ENCODE results near the gene RNASEH2C. TPM values are rescaled to one million over a fixed set of nuclear protein-coding genes. Genes with fewer than 3 reads are reported as not detected.
A peak's percentile ranks its signal among the peaks of the same experiment; 100 is the strongest.

RNASEH2C gene
- total and polyA plus RNA-seq, 2 of the 13 experiments (the other 11 are each of a cell fraction or from before 2014, with no cell fraction given), result 27.4 to 50.9 TPM

DNA sequence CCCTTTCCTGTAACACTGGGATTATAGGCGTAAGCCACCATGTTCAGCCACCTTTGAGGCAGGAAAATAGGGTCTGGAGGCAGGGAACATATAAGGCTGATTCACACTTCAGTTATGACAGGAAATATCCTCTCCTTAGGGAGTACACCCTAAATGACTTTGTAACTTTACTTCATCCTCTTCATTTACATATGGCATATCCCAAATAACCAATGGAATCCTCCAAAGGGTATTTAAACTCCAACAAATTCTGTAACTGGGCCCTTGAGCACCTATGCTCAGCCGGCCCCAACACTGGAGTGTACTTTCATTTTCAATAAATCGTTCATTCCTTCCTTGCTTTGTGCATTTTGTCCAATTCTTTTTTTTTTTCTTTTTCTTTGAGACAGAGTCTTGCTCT, 10.2 kb downstream of the RNASEH2C start:
- CTCF ChIA-PET (ENCODE audit: low intra/inter-chr PET ratio, low total read pairs), result interaction anchor here (1.2 to 2.9 kb wide), 2 partner anchors 108 to 150 kb away, joined by 3 to 40 read pairs; partner anchors contain the start of gene MUS81
- Histone ChIP-seq H3K4me3 (replicated peaks in 1 of 3; ENCODE audit: insufficient read depth in 1 of 3, low read depth in 2 of 3, low read length in 3 of 3) (no peak overlapping the region), H3K36me3 (replicated peaks in 1 of 2; ENCODE audit: control insufficient read depth in 1 of 2, insufficient read depth in 2 of 2, low read length in 2 of 2) (peaks cover 10 to 23% of the 10 kb centered on the region in 2 experiments), H3K9ac (ENCODE audit: insufficient read depth, low read depth, low read length) (no peak overlapping the region), H3K27me3 (ENCODE audit: control insufficient read depth in 1 of 2, insufficient read depth in 2 of 2, low read length in 2 of 2) (no peaks in the 10 kb centered on the region; a peak in 1 of 5 replicates), H4K20me1 (ENCODE audit: insufficient read depth, low read length) (no peaks in the 10 kb centered on the region), H2AFZ (ENCODE audit: low read length) (no peak overlapping the region), H3K27ac (ENCODE audit: extremely low read length, insufficient read depth, low read length) (no peak overlapping the region), H3K4me2 (ENCODE audit: low read depth, low read length) (peak overlapping the region; percentile 25; the same call in 1 of the 2 replicates), H3K4me1 (ENCODE audit: insufficient read depth, low read length) (peaks cover 27% of the 10 kb centered on the region), H3K9me3 (ENCODE audit: low read length) (no peaks in the 10 kb centered on the region), H3K79me2 (ENCODE audit: insufficient read depth, low read length) (peaks cover 5% of the 10 kb centered on the region)
- DNase-seq (ENCODE audit: low spot score) (no peak), ATAC-seq (no peak), FAIRE-seq (no peak)
- POLR2A ChIA-PET, result interaction anchor here (1.5 to 2.7 kb wide), 3 partner anchors 10 to 113 kb away, joined by 3 to 56 read pairs (median 4); partner anchors contain the start of genes RELA and RNASEH2C
- 34% methylated on average over 3 of the region's 3 CpGs for WGBS (ENCODE audit: low lambda C conversion rate)
- TF ChIP-seq RFX5 (IDR thresholded peaks at IDR 0.05; ENCODE audit: low read depth, low read length) (no peak), ZNF30 (CRISPR knock-in tag; IDR thresholded peaks at IDR 0.05) (no peak), ZBTB2 (CRISPR knock-in tag; IDR thresholded peaks at IDR 0.05; ENCODE audit: low read depth) (no peak), GATAD2A (CRISPR knock-in tag; IDR thresholded peaks at IDR 0.05) (no peak), ZNF839 (CRISPR knock-in tag; IDR thresholded peaks at IDR 0.05; ENCODE audit: borderline replicate concordance) (no peak), REXO4 (CRISPR knock-in tag; IDR thresholded peaks at IDR 0.05; ENCODE audit: borderline replicate concordance) (no peak), ZKSCAN8 (CRISPR knock-in tag; IDR thresholded peaks at IDR 0.05; ENCODE audit: borderline replicate concordance) (no peak), HNRNPLL (IDR thresholded peaks at IDR 0.05; ENCODE audit: low read depth, low read length, poor library complexity, severe bottlenecking) (no peak)
- TF ChIP-seq, protein P1, sequence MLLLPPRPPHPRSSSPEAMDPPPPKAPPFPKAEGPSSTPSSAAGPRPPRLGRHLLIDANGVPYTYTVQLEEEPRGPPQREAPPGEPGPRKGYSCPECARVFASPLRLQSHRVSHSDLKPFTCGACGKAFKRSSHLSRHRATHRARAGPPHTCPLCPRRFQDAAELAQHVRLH (CRISPR knock-in tag; IDR thresholded peaks at IDR 0.05; ENCODE audit: borderline replicate concordance, low read depth), result no peak
- intact Hi-C loops (cut with micrococcal nuclease; ENCODE audit: unreplicated experiment), result no loop called here
- BruUV-seq (replicated peaks), result no TSS peak
- in situ Hi-C loops (cut with HindIII; ENCODE audit: extremely low pct_ligation_motif_present, low pct_unique_long_range_greater_than_20kb), result loop anchor here (10.0 kb wide), 2 partner anchors 104 to 274 kb away; no protein-coding TSS in a partner anchor
